PC-3 (cell line): ENCODE results near the gene G6PC3.

ENCODE experiments used
- EZH2 ChIP-seq: fragments of 300-600 bp; sonication (generic); IDR thresholded peaks from one replicate; pipeline ENCODE4 v1.6.1; 2017; ENCODE audit warnings: antibody characterized with exemption, mild to moderate bottlenecking, low read length; ENCODE audit not compliant: unreplicated experiment
- EZH2phosphoT487 ChIP-seq: fragments of 300-600 bp; sonication (generic); IDR thresholded peaks from 2 replicates; pipeline ENCODE4 v1.6.1; 2018; ENCODE audit warnings: mild to moderate bottlenecking, antibody characterized with exemption, low read length, borderline replicate concordance
- TF ChIP-seq, protein P1 (sequence below): fragments of 300-600 bp; sonication (generic); conservative IDR thresholded peaks from 2 replicates; pipeline ENCODE4 v1.5.1; 2017; ENCODE audit warnings: antibody characterized with exemption, low read depth, mild to moderate bottlenecking, low read length

GRCh38 chr17:44110011-44110686 is 39.6 kb downstream of the G6PC3 start:
- TF ChIP-seq, protein P1, sequence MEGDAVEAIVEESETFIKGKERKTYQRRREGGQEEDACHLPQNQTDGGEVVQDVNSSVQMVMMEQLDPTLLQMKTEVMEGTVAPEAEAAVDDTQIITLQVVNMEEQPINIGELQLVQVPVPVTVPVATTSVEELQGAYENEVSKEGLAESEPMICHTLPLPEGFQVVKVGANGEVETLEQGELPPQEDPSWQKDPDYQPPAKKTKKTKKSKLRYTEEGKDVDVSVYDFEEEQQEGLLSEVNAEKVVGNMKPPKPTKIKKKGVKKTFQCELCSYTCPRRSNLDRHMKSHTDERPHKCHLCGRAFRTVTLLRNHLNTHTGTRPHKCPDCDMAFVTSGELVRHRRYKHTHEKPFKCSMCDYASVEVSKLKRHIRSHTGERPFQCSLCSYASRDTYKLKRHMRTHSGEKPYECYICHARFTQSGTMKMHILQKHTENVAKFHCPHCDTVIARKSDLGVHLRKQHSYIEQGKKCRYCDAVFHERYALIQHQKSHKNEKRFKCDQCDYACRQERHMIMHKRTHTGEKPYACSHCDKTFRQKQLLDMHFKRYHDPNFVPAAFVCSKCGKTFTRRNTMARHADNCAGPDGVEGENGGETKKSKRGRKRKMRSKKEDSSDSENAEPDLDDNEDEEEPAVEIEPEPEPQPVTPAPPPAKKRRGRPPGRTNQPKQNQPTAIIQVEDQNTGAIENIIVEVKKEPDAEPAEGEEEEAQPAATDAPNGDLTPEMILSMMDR = no peak
- TF ChIP-seq EZH2 (no peak), EZH2phosphoT487 (no peak)
